ENCODE results near the gene NDUFA3. TPM values are rescaled to one million over a fixed set of nuclear protein-coding genes. Genes with fewer than 3 reads are reported as not detected.

The NDUFA3 gene
- total and polyA plus RNA-seq, 11 donors, result 32.2 to 1,519 (median 299) TPM

DNA sequence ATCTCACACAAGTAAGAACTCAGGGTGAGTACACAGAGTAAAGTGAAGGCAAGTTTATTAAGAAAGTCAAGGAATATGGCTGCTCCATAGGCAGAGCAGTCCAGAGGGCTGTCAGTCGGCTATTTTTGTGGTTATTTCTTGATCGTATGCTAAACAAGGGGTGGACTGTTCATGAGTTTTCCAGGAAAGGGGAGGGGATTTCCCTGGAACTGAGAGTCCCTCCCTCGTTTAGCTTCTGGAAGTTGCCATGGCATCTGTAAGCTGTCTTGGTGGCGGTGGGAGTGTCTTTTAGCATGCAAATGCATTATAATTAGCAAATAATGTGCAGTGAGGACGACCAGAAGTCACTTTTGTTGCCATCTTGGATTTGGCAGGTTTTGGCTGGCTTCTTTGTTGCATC lies 33.2 kb upstream of the NDUFA3 start:
- Histone ChIP-seq H3K27ac (no peak overlapping the region), H3K36me3 (no peaks in the 10 kb centered on the region), H3K9me3 (peaks cover 0 to 14% (median 4%) of the 10 kb centered on the region in 12 donors), H3K27me3 (no peaks in the 10 kb centered on the region), H3K4me1 (no peaks in the 10 kb centered on the region), H3K4me3 (no peak overlapping the region)
- no peak for DNase-seq
- intact Hi-C loops (cut with DNase I), result no loop called here
- 53 to 62% (median 60%) methylated on average over 5 of the region's 5 CpGs for WGBS, 4 donors
- no peak for ATAC-seq
- no peak for TF ChIP-seq POLR2A (IDR thresholded peaks at IDR 0.05)
- TF ChIP-seq, protein P1, sequence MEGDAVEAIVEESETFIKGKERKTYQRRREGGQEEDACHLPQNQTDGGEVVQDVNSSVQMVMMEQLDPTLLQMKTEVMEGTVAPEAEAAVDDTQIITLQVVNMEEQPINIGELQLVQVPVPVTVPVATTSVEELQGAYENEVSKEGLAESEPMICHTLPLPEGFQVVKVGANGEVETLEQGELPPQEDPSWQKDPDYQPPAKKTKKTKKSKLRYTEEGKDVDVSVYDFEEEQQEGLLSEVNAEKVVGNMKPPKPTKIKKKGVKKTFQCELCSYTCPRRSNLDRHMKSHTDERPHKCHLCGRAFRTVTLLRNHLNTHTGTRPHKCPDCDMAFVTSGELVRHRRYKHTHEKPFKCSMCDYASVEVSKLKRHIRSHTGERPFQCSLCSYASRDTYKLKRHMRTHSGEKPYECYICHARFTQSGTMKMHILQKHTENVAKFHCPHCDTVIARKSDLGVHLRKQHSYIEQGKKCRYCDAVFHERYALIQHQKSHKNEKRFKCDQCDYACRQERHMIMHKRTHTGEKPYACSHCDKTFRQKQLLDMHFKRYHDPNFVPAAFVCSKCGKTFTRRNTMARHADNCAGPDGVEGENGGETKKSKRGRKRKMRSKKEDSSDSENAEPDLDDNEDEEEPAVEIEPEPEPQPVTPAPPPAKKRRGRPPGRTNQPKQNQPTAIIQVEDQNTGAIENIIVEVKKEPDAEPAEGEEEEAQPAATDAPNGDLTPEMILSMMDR (IDR thresholded peaks at IDR 0.05), result no peak

DNA sequence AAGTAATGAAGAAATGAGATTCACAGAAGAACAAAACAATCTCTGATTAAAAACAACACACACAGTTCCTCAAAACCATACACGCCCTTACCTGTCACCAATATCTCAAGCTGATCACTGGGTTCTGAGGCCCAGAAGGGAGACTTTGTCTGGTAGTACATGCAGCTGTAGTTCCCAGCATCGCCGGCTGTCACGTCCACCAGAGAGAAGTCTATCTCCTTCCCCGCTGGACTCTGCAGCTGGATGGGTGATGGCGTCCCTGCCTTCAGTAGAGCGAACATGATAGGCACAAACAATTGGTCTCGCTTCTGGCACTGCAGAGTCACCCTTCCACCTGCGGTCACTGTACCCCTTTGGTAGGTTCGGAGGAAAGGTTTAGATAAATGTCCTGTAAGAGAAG lies 28.8 kb upstream of the NDUFA3 start:
- Histone ChIP-seq H3K4me3 (no peak overlapping the region), H3K9me3 (peaks cover 0 to 14% (median 4%) of the 10 kb centered on the region in 12 donors), H3K4me1 (no peaks in the 10 kb centered on the region), H3K27ac (no peak overlapping the region), H3K27me3 (peaks cover 0 to 4% (median 0%) of the 10 kb centered on the region in 9 donors), H3K36me3 (no peaks in the 10 kb centered on the region)
- TF ChIP-seq, protein P1 (IDR thresholded peaks at IDR 0.05), result no peak
- no peak for TF ChIP-seq POLR2A (IDR thresholded peaks at IDR 0.05)
- WGBS, 4 donors, result 81 to 85% (median 83%) methylated on average over 10 of the region's 10 CpGs
- DNase-seq, result no peak
- ATAC-seq, result no peak
- intact Hi-C loops (cut with DNase I), result no loop called here

DNA sequence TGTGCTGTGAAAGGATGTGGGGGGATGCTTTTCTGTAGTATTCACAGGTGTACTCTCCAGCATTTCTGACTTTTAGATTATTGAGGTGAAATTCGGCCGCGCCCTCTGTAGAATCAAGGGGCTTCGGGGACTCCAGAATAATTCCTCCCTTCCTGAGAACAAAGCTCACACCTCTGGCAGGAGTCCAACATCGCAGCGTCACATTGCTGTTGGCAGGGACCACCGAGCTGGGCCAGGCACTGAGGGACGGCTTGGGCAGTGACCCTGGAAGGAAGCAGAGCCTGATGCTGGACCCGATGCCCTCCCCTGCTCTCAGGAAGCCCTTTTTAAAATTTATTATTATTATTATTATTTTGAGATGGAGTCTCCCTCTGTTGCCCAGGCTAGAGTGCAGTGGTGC lies 27.8 kb upstream of the NDUFA3 start:
- no peak for DNase-seq
- Histone ChIP-seq H3K27ac (no peak overlapping the region), H3K4me1 (no peaks in the 10 kb centered on the region), H3K4me3 (no peak overlapping the region), H3K36me3 (no peaks in the 10 kb centered on the region), H3K27me3 (peaks cover 0 to 4% (median 0%) of the 10 kb centered on the region in 9 donors), H3K9me3 (peaks cover 0 to 4% (median 0%) of the 10 kb centered on the region in 12 donors)
- TF ChIP-seq, protein P1 (IDR thresholded peaks at IDR 0.05), result no peak
- no peak for TF ChIP-seq POLR2A (IDR thresholded peaks at IDR 0.05)
- intact Hi-C loops (cut with DNase I), result no loop called here
- 51 to 64% (median 58%) methylated on average over 9 of the region's 9 CpGs for WGBS, 4 donors
- ATAC-seq, result no peak

DNA sequence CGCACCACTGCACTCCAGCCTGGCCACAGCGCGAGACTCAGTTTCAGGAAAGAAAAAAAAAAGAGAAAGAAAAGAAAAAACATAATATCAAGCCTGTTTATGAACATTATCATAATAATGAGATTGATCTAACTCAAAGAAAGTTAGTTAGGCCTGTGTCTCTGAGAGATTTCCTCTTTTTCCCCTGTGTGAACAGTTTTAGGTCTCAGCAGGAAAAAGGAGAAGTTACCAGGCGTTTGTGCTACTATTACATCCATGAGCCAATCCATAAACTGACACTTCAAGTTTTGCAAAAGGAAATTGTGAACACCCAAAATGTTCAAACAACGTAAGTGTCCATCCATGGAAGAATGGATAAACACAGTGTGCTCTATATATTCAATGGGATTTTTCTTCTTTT lies 25.3 kb upstream of the NDUFA3 start:
- peak overlapping the region in 1 of 12 donors; percentile 44 for H3K27ac ChIP-seq
- intact Hi-C loops (cut with DNase I), result no loop called here
- TF ChIP-seq, protein P1 (IDR thresholded peaks at IDR 0.05), result no peak
- TF ChIP-seq POLR2A (IDR thresholded peaks at IDR 0.05), result no peak
- peak in 1 of 4 donors; percentile 45 for ATAC-seq
- no peak overlapping the region for H3K4me3 ChIP-seq
- no peaks in the 10 kb centered on the region for H3K4me1 ChIP-seq
- H3K9me3 ChIP-seq, result peaks cover 0 to 12% (median 3%) of the 10 kb centered on the region in 12 donors
- WGBS, 4 donors, result 70 to 83% (median 78%) methylated on average over 5 of the region's 5 CpGs
- H3K27me3 ChIP-seq, result peaks cover 0 to 4% (median 0%) of the 10 kb centered on the region in 9 donors
- H3K36me3 ChIP-seq, result no peaks in the 10 kb centered on the region
- no peak for DNase-seq

Measured in heart left ventricle (tissue), 16 donors.